ENCODE measurements around the gene RFT1.

RFT1 gene

DNA sequence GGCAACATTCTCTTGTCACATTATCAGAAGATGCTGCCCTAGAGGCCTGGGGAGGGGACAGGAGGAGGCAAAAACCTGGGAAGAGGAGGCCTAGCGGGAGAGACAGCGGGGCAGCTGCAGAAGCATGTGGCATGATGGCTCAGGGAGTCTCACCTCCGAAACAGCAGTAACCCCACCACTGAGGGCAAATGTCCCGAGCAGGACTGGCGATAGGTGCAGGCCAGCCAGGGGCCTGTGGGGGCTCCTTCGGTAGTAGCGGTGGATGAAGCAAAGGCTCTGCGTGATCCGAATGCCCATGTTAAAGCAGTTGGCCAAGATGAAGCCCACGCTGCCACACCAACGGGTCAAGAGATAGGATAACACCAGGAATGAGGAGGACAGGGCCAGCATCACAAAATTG, 38.0 kb downstream of the RFT1 start:
- DNase-seq (ENCODE audit: low read depth) = no peak

DNA sequence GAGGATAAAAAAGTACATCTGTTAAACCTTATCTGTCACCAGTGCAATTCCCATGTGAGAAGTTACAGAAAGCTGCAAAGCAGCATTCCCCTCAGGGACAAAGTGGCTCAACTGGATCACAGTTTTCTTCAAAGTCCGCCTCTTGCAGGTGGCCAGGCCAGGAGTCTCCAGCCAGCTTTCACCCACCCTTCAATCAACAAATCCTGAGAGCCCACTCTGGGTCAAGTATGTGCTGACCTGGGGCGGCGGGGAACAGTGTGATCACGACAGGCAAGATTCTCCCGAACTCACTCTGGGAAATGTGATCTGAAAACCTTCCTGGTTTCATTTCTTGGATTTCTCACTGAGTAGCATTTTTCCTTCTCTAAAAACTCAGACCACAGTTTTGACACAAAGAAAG, 39.2 kb downstream of the RFT1 start:
- no peak for DNase-seq (ENCODE audit: low read depth)

DNA sequence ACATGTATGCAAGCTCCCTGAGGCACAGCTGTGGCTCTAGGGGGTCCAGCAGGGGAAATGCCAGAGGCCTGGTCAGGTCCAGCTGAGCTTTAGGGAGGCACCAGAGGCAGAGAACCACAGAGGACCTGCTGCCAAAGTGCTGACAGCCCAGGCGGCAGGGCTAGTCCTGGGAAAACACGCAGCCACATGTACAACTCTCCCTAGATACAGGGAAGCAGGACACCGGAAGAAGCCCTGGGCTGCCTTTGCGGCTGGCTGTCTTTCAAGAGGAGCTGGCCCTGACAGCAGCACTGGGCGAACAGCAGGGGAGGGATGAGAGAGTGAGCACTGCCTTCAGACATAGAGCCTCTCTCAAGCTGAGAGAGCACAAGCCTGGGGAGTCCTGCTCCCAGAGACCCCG, 40.7 kb downstream of the RFT1 start:
- DNase-seq (ENCODE audit: low read depth) = no peak

DNA sequence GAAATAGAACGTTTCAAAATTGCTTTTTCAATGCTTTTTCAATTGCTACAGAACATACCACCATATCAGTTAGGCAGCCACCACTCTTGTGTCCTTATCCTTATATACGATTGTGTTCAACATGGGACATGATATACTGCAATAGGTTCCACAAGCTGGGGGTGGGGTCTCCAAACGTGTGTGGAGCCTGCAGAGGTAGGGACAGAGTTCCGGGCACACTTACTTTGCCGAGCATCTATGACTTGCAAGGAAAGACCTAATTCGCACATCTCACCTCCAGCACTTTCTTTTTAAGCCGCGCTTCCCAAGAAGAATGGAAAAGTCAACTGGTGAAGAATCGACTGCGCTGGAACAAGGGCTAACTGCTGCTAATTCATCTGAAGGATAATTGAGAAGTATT, 44.8 kb downstream of the RFT1 start:
- DNase-seq (ENCODE audit: low read depth) = no peak

DNA sequence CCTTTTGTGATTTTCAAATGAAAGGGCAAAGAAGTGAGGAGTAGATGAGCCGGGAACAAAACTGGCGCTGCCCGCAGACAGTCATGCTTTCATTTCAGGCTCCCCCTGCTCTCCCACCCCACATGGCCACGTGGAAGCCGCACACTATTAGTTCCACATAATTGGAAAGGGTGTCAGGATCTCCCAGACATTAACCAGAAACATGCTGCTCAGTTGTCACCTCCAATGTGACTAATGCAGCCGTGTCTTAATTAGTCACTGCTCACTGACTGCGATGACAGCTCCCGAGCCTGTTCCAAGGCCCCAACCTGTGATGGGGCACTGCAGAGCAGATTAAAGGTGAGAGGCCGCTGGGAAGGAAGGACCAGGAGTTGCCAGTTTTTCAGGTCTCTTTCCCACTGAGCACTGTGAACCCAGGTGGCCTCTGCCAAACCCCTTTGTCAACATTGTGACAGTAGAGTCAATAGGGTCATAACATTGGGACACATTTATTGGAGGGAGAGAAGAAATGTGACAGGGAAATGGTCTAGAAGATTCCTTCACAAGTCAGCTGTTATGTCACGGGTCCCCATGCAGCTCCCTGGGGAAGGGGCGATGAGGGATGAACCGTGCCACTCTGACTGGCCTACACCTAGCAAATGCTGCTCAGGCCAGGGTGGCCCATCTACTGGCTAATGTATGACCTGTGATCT, 45.8 kb downstream of the RFT1 start:
- DNase-seq (ENCODE audit: low read depth) = no peak

DNA sequence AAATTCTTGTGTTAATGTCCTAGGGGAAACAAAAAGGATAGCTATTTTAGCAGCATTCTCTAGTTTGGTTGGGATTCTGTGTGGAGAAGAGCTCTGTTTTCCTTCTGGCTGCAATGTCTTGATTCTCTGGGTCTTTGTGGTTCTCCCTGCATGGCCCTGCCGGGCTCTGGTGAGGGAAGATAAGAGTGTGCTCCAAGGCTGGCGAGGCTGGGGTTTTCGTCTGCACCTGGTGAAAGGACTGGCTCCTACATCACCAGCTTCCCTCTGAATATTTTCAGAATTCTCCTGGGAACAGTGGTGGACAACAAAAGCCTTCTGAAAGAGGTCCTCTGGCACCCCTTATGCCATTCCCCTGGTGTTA, 46.3 kb downstream of the RFT1 start:
- no peak for DNase-seq (ENCODE audit: low read depth)

DNA sequence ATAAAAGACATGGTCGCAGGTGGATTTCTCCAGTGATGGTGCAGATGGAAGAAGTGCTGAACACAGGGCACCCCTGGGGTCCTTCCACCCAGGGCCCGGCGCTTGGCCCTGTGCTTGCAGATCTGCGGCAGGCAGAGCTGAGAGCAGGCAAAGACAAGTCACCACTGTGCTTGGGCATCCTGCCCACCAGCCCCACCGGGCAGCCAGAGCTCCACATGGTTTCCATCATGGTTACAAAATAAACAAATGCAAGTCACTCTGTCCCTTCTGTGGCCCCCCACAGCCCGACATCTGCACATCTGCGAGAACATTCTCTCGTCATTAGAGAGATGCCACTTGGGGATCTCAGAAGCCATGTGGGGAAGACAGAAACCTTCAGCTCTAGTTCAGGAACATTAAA, 46.7 kb downstream of the RFT1 start:
- DNase-seq (ENCODE audit: low read depth) = peak; percentile 67

DNA sequence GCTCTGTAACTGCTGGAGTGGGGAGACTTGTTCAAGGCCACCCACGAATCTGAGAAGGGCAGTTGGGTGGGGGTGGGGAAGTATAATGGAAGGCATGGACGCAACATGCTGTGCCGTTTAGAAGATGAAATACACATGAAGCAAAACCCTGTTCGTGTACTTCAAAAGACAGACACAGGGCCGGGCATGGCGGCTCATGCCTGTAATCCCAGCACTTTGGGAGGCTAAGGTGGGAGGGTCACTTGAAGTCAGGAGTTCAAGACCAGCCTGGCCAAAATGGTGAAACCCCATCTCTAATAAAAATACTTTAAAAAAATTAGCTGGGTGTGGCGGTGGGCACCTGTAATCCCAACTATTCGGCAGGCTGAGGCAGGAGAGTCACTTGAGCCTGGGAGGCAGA, 47.5 kb downstream of the RFT1 start:
- DNase-seq (ENCODE audit: low read depth) = no peak

DNA sequence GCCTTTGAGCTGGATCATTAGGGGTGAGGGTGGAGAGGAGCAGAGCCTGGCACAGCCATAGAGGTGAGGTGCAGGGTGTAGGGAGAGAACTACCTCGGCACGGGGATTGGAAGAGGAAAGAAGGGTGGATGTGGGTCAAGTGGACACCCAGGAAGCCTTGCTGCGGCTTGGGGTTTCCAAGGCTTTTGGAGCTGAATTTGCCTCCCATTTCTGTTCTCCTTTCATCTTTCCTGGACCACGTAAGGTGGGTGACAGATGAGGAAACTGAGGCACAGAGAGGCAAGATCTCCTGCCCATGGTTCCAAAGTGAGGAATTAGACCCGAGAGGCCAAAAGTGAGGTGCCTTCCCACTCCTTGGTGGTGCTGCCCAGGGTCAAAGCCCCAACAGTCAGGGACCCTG, 48.9 kb downstream of the RFT1 start:
- DNase-seq (ENCODE audit: low read depth) = no peak

DNA sequence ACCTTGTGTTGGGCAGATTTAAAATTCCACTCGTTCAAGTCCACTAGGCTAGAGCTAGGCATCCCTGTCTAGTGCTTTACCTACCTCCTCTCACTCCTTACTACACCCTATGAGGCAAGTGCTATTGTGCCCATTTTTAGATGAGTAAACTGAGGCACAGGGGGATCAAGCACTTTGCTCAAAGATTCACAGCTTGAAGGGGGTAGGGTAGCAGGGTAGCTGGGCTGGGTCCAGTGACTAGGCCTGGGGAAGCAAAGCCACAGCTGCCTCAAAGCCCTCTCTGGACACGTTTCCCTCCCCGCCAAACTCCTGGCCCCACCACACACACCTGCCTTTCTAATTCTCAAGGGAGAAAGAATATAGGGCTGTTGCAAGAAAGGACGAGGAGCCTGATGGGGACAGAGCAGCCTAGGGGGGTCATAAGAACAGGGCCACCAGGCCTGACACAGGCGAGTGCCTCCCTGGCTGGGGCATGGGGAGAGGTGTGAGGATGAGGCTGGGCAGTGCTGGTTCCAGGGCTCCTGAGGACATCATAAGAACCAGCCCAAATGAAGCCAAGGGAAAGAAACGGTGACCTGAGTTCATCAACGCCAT, 49.5 kb downstream of the RFT1 start:
- DNase-seq (ENCODE audit: low read depth) = no peak

DNA sequence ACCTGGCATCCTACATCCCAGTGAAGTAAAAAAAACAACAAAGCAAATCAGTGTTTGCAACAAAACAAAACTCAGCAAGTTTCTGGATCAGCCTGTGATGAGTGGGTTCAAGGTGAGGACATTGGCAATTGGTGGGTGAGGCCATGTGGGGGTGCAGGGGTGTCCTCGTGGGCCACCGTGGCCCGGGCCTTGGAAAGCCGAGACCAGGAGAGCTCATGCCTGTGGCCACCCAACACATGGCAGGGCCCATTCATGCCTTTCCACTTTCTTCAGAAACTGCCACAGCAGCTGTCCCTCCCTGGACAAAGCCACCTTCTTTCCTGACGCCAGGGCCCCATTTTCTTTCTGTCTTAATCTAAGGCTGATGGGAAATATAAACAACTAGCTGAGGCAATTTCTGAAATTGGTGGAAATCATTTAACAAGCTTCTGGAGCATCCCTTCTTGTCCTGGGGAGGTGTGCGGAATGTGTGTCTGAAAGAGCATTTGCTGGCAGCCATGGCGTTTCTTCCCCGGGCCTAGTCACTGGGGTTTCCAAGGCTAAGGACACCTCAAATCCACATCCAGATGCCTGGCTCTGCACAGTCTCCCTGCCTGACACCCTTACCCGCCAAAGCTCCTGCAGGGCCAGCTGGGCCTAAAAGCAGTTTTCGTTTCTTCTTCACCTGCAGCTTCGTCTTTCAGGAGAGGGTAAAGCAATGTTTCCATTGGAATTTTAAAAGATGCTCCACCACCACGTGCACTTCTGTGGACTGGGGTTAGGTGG, 50.3 kb downstream of the RFT1 start:
- no peak for DNase-seq (ENCODE audit: low read depth)

DNA sequence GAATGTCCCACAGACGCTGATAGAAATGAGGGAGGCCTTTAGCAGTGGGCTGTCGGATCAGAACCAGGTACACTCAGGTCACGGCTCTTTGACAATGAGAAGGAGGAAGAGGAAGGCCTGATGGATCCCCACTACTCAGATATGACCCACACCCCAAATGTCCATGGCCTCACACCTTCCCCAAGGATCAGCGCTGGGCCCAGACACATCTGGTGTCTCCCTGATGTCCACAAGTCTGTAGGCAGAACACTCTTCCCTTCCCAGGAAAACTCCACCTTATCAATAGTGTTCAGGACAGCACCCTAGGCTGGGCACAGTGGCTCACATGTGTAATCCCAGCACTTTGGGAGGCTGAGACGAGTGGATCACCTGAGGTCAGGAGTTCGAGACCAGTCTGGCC, 51.1 kb downstream of the RFT1 start:
- DNase-seq (ENCODE audit: low read depth) = no peak

DNA sequence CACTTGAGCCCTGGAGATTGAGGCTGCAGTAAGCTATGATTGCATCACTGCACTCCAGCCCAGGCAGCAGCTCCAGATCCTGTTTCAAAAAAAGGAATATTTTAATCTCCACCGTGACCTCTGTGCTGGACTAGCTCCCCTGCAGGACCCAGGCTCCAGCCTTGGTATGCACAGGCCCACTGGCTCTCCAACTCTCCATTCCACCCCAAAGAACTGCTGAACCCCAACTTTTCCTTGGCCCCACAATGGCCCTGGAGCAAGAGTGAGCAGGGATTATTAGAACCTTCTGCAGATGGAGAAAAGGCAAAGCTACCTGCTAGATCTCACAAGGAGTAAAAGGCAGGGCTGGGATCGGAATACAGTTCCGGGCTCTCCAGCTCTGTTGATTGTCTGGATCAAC, 51.6 kb downstream of the RFT1 start:
- no peak for DNase-seq (ENCODE audit: low read depth)

DNA sequence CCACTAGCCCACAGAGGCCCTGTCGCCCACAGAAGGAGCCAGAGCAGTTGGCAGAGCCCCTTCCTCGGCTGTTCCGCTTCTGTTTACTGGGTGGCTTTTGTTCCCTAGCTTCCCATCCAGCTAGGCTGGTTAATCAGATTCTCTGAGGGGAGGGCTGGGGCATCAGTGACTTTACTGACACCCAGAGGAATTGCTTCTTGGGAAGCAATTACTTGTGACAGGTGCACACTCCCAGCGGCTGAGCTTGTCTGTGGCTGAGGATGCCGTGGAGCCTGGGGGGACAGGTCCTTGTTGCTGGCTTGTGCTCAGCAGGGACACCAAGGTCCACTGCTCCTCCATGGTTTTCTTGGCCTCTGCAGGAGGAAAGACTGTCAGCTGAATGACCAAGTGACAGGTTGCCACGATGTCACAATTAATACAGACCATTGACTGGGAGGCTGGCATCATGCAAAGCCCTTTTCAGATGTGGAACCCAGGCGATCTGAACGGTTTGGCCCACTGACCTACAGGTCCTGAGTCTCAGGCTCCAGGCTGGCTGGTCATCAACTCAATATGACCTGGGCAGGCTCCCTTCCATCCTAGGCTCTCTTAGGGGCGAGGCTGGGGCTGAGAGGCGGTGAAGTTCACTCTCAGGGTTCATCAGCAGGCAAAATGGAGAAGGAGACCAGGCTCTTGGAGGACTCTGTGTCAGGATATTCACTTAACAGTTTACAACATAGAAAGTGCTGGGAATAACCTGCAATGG, 52.6 kb downstream of the RFT1 start:
- DNase-seq (ENCODE audit: low read depth) = no peak

DNA sequence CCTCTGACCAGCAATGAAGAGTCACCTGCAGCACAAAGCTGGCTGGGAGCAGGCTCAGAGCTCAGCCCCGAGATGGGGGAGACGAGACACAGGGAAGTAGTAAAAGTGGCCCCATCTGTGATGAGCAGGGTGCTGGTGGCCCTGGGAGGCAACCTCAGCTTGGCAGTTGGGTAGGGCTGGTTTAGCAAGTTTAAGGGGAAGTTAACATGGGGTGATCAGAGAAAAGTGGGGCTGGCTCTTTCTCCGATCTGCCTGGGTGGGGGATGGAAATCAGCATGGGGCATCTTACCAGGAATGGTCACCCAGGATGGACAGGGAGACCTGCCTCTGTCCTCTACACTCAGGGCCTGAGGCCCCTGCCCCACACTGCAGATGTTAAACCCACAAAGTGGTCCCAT, 54.5 kb downstream of the RFT1 start:
- DNase-seq (ENCODE audit: low read depth) = no peak

DNA sequence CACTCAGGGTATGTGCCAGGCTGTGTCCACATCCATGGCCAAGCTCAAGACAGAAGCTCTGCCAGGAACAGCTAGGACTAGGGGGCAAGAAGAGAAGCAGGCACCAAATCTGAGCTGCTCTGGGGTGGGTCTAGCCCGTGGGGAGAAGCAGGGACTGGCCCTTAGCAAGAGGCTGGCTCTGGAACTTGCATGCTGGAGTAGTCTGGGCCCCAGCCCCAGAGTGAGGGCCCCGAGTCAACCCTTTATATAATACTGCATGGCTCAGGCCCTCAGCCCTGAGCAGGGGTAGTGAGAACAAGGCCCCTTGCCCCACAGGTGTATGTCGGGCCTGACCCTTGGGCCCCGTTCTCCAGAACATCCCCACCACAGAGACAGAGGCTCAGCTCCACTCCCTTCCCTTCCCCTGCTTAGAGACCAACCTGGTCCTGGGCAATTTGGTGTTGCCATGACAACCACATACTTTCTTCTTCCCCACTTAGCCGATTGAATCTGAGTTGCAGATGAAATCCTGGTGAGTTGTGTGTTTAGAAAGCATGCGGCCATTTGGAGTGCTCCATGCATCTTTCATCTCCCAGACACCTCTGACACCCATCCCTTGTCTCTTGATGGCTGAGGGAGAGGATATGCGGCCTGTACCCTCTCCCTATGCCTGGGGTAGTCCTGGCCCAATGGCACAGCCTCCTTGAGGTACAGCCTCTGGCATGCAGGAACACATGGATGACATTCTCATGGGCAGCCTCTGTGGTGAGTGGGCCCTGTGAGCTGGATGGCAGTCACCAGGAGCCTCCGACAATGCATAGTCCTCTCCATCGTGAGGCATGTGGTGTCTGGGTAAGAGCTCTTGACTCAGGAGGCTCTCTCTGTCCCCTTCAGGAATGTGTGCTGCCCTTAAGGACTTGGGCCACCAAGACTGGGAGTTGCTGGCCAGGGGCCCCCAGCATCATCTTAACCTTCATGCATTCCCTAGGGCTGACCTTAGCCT, 55.2 kb downstream of the RFT1 start:
- no peak for DNase-seq (ENCODE audit: low read depth)

DNA sequence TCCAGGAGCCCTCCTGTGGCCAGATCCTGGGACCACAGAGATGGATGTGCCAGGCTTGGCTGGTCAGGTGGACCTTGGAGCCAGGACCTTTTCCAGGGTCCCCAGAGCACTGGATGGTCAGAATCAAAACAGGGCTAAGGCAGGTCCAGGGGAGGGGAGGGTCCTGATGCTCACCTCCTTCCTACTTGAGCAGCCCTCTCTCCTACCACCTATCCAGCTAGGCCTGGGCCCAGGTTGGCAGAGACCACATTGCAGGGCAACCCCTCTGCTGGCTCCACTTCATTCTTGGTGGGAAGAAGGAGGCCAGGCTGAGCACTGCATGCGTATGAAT, 55.9 kb downstream of the RFT1 start:
- no peak for DNase-seq (ENCODE audit: low read depth)

DNA sequence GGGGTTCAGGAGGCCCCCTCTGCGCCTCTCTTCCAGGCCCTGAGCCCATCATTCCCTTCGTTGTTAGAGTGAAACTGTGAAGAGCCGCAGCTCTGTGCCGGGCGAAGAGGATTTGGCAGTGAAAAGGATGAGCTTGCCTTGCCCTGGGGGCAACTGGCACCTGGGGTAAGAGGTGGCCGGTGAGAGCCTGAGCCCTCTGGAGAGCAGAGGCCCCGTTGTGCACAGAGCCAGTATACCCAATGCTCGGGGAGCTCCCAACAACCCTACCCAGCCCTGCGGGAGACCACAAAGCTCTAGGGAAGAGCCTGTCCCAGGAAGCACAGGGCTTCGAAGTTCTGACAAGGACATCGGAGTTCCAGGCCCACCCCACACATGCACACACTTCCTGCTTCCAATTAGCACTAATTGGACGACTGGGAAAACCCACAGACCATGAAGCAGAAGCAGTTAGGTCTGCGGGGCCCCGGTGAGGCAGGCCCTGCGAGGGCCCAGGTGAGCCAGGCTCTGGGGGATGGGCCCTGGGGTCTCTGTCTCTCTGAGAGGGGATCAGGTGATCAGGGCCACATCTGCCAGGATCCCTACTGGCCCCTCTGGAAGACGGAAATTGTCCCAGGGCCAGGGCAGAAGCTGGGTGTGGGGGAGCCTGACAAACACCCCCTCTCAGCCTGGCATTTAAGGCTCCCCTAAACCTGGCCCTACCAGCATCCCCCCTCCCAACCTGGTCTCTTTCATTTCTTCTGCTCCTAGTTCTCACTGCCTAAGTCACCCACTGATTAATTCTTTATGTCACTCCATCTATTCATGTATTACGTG, 56.5 kb downstream of the RFT1 start:
- no peak for DNase-seq (ENCODE audit: low read depth)

DNA sequence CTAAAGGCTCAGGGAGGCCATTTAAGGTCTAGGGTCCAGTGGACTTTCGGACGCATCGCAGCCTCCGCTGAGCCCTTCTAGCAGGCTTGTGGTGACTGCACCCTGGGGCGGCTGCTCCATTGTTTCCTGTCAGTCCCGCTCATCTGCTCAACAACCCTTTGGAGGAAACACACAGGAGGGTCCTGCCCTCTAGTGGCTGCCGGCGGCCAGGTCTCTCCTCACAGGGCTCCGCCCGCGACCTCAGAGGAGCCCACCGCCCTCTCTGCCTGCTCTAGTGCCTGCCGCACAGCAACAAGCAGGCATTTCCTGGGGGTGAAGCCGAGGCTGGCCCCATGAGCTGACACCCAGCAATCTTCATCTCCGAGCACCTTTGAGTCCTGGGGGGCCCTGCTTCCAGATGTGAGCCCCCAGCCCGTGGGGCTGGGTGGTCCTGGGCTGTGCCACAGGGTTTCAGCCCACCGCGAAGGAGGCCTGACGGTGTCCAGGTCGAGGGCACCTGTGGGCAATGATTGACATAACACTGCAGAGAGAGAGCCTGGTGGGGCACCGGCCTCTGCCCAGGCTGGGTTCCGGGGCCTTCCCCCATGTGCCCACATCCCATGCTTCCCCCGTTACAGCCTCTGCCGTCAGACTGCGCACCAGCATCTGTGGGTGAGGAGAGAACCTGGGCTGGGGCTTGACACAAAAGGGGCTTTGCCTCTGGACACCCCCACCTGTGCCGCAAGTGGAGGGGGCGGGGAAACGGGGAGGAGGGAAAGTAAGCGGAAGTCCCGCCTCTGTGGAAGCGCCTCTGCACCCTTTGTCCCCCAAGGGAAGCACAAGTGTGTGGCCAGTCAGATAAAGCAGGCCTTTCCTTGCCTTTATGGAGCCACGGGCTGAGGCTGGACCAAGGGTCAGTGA, 57.3 kb downstream of the RFT1 start:
- peak; percentile 19 for DNase-seq (ENCODE audit: low read depth)

DNA sequence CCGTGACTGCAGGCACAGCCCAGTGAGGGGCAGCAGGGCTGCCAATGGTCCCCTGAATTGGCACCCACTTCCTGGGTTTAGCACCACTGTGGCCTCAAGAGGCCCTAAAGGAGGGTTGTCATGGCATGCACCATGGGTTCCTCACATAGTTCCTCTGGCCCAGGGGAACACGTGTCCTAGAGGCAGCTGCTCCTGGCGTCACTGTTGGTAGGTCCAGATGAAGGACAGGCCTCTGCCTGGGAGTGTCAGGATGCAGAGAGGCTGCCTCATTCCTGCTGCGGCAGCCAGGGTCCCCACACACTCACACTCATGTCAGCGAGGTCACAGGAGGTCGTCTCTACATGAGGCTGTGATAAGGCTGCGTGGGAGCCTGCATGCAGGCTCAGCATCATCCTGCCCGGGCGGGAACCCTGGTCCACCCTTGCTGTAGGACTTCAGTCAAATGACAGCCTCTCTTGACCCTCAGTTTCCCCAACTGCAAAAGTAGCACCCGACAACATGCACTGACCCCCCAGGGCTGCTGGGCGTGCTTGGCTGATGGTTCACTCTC, 58.3 kb downstream of the RFT1 start:
- DNase-seq (ENCODE audit: low read depth) = no peak
